ENCODE results near the gene MATR3. TPM values are rescaled to one million over a fixed set of nuclear protein-coding genes. Genes with fewer than 3 reads are reported as not detected.
A peak's percentile ranks its signal among the peaks of the same experiment; 100 is the strongest.

The MATR3 gene
- total RNA-seq, 1 experiment from 2014 or later = 267 TPM

DNA sequence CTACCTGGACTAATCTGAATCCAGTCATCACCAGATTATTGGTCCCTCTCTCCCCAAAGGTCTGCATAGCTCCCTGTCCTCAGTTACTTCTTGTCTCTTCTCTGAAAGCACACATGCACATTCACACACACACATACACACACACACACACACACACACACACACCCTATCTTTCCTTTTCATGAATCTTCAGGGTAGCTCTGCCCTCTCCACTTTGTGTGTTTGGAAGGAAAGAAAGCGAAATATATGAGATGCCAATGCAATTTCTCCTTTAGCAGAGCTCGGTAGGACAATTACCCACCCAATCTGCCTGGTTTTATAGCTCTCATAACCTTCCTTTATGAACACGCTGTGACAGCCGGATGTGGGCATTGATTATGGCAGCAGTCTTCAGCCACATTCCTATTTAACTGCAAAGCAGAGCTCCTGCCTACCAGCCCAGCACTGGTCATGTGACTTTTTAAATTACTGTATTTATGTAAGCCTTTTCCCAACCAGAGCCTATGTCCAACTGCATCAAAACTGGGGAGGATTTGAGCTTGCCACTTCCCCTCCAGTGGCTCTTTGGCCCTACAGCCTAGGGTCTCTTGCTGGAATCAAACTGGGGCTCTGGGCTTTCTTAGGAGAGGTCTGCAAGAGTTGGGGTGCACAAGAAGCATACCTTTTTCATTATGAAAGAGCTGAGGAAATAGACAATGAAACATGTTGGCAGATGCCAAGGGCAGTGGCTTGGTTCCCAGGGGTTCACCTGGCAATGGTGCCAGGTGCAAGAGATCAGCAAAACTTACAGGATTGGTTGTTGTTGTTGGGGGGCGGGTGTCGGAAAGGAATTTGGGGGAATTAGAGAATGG, 20.8 kb upstream of the MATR3 start:
- Mint-ChIP-seq H3K27me3 (ENCODE audit: low read depth) (no peaks in the 10 kb centered on the region), H3K36me3 (ENCODE audit: insufficient read depth in 1 of 3, low read depth in 3 of 3) (peaks cover 30 to 32% (median 31%) of the 10 kb centered on the region in 3 experiments), H3K9me3 (peaks cover 3% of the 10 kb centered on the region in 2 experiments; a peak in 2 of 5 replicates), H3K27ac (peak overlapping the region in 1 of 3 experiments; percentile 17; a peak in 2 of 7 replicates), H3K4me1 (peaks cover 45 to 54% of the 10 kb centered on the region in 2 experiments), H3K4me3 (peak overlapping the region; percentile 94 to 98)
- peaks cover 14% of the 10 kb centered on the region; the same call in 1 of the 2 replicates for H3K79me2 ChIP-seq (ENCODE audit: insufficient read depth, low read length)
- no peak overlapping the region for H3K23ac ChIP-seq (ENCODE audit: insufficient read length, low read depth, low read length)
- no peak overlapping the region for H3K14ac ChIP-seq (ENCODE audit: insufficient read depth, low read length)
- H3K56ac ChIP-seq (ENCODE audit: insufficient read length, low read depth, low read length) = no peak overlapping the region
- H3K4ac ChIP-seq (ENCODE audit: low read depth, low read length) = no peak overlapping the region
- no peak overlapping the region for H3K18ac ChIP-seq (ENCODE audit: insufficient read length, low read depth, low read length)
- H3K27me3 ChIP-seq (ENCODE audit: insufficient read depth, low read length) = no peaks in the 10 kb centered on the region
- no peak overlapping the region for H2AFZ ChIP-seq (ENCODE audit: low read length)
- H4K91ac ChIP-seq (ENCODE audit: insufficient read length, low read depth, low read length) = no peak overlapping the region
- H3K4me2 ChIP-seq (ENCODE audit: insufficient read depth, insufficient read length, low read length) = peak overlapping the region; percentile 84
- no peak overlapping the region for H2BK5ac ChIP-seq (ENCODE audit: insufficient read length, low read length)
- no peak overlapping the region for H2BK120ac ChIP-seq (ENCODE audit: low read depth, low read length, poor library complexity, severe bottlenecking)
- TF ChIP-seq, protein P1, sequence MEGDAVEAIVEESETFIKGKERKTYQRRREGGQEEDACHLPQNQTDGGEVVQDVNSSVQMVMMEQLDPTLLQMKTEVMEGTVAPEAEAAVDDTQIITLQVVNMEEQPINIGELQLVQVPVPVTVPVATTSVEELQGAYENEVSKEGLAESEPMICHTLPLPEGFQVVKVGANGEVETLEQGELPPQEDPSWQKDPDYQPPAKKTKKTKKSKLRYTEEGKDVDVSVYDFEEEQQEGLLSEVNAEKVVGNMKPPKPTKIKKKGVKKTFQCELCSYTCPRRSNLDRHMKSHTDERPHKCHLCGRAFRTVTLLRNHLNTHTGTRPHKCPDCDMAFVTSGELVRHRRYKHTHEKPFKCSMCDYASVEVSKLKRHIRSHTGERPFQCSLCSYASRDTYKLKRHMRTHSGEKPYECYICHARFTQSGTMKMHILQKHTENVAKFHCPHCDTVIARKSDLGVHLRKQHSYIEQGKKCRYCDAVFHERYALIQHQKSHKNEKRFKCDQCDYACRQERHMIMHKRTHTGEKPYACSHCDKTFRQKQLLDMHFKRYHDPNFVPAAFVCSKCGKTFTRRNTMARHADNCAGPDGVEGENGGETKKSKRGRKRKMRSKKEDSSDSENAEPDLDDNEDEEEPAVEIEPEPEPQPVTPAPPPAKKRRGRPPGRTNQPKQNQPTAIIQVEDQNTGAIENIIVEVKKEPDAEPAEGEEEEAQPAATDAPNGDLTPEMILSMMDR (conservative IDR thresholded peaks at IDR 0.05) = no peak
- no peak overlapping the region for H3K9ac ChIP-seq (ENCODE audit: extremely low read depth, insufficient read length, low read length)
- no CpG with 5 or more reads among the region's 6 CpGs for WGBS (ENCODE audit: extremely low coverage, insufficient read length, low lambda C conversion rate)
- H3K9me3 ChIP-seq (ENCODE audit: control insufficient read depth, low read depth, low read length) = no peaks in the 10 kb centered on the region
- no peak for DNase-seq
- no peak overlapping the region for H2BK20ac ChIP-seq (ENCODE audit: low read depth, low read length, poor library complexity, severe bottlenecking)
- no peak overlapping the region for H4K5ac ChIP-seq (ENCODE audit: insufficient read length, low read depth, low read length)
- no peak overlapping the region for H3K27ac ChIP-seq (ENCODE audit: insufficient read length, low read depth, low read length)
- no peaks in the 10 kb centered on the region for H4K20me1 ChIP-seq (ENCODE audit: control insufficient read depth, insufficient read depth, insufficient read length)
- peaks cover 13% of the 10 kb centered on the region for H3K4me1 ChIP-seq (ENCODE audit: insufficient read depth, low read length)
- peaks cover 12% of the 10 kb centered on the region for H3K23me2 ChIP-seq (ENCODE audit: insufficient read length, low read depth, low read length, poor library complexity, severe bottlenecking)
- no peak overlapping the region for H2BK15ac ChIP-seq (ENCODE audit: low read depth, low read length)
- H2AK5ac ChIP-seq (ENCODE audit: insufficient read length, low read length) = no peak overlapping the region
- H2BK12ac ChIP-seq (ENCODE audit: insufficient read length, low read depth, low read length) = no peak overlapping the region
- H3K79me1 ChIP-seq (ENCODE audit: insufficient read depth, low read depth, low read length, poor library complexity, severe bottlenecking) = no peaks in the 10 kb centered on the region
- H4K8ac ChIP-seq (replicated peaks; ENCODE audit: insufficient read length, low read depth, low read length) = no peak overlapping the region
- H3T11ph ChIP-seq (ENCODE audit: low read length) = no peak overlapping the region

All from H9 (cell line).